Measurements from ENCODE around the gene REELD1. TPM values are rescaled to one million over a fixed set of nuclear protein-coding genes. Genes with fewer than 3 reads are reported as not detected.

The REELD1 gene
- total and polyA plus RNA-seq, 5 donors from 2014 or later, result not detected

GRCh38 chr4:146269228-146269653 lies 54.9 kb downstream of the REELD1 start:
- peaks cover 29% of the 10 kb centered on the region for H3K36me3 Mint-ChIP-seq
- Histone ChIP-seq H3K4me1 (ENCODE audit: control insufficient read depth, insufficient read depth, low read length, poor library complexity, severe bottlenecking) (no peaks in the 10 kb centered on the region), H3K36me3 (ENCODE audit: control insufficient read depth, insufficient read depth, low read length) (no peaks in the 10 kb centered on the region), H3K9me3 (ENCODE audit: control insufficient read depth in 2 of 2, low read length in 2 of 2) (no peaks in the 10 kb centered on the region), H3K4me3 (ENCODE audit: low read depth, low read length) (no peak overlapping the region), H3K27ac (ENCODE audit: insufficient read depth, low read length, poor library complexity, severe bottlenecking) (no peak overlapping the region), H3K27me3 (ENCODE audit: control insufficient read depth, insufficient read depth, low read length) (no peaks in the 10 kb centered on the region)
- peak overlapping the region in 1 of 3 donors; percentile 6 for H3K27ac Mint-ChIP-seq
- H3K4me1 Mint-ChIP-seq, result peaks cover 0 to 5% (median 0%) of the 10 kb centered on the region in 4 donors
- DNase-seq (no peak), ATAC-seq (ENCODE audit: low read depth in 2 of 2) (no peak)
- H3K4me3 Mint-ChIP-seq, result no peak overlapping the region
- H3K9me3 Mint-ChIP-seq, result peaks cover 0 to 1% (median 0%) of the 10 kb centered on the region in 7 donors
- no peaks in the 10 kb centered on the region for H3K27me3 Mint-ChIP-seq

GRCh38 chr4:146271466-146271865 lies 57.1 kb downstream of the REELD1 start:
- Mint-ChIP-seq H3K4me1 (peaks cover 0 to 5% (median 0%) of the 10 kb centered on the region in 4 donors), H3K4me3 (no peak overlapping the region), H3K27me3 (no peaks in the 10 kb centered on the region), H3K9me3 (no peaks in the 10 kb centered on the region), H3K36me3 (peaks cover 15% of the 10 kb centered on the region), H3K27ac (no peak overlapping the region)
- Histone ChIP-seq H3K27ac (ENCODE audit: insufficient read depth, low read length, poor library complexity, severe bottlenecking) (no peak overlapping the region), H3K4me3 (ENCODE audit: low read depth, low read length) (no peak overlapping the region), H3K4me1 (ENCODE audit: control insufficient read depth, insufficient read depth, low read length, poor library complexity, severe bottlenecking) (no peaks in the 10 kb centered on the region), H3K27me3 (ENCODE audit: control insufficient read depth, insufficient read depth, low read length) (no peaks in the 10 kb centered on the region), H3K9me3 (ENCODE audit: control insufficient read depth in 2 of 2, low read length in 2 of 2) (no peaks in the 10 kb centered on the region), H3K36me3 (ENCODE audit: control insufficient read depth, insufficient read depth, low read length) (no peaks in the 10 kb centered on the region)
- ATAC-seq (ENCODE audit: low read depth in 2 of 2), result no peak
- no peak for DNase-seq

- H3K36me3 Mint-ChIP-seq, result peaks cover 23% of the 10 kb centered on the region
- H3K27ac ChIP-seq (ENCODE audit: insufficient read depth, low read length, poor library complexity, severe bottlenecking), result no peak overlapping the region
- H3K4me1 Mint-ChIP-seq, result peaks cover 0 to 5% (median 0%) of the 10 kb centered on the region in 4 donors
- no peaks in the 10 kb centered on the region for H3K27me3 Mint-ChIP-seq
- H3K4me3 ChIP-seq (ENCODE audit: low read depth, low read length), result no peak overlapping the region
- H3K4me3 Mint-ChIP-seq, result no peak overlapping the region
- no peaks in the 10 kb centered on the region for H3K36me3 ChIP-seq (ENCODE audit: control insufficient read depth, insufficient read depth, low read length)
- no peak overlapping the region for H3K27ac Mint-ChIP-seq
- no peaks in the 10 kb centered on the region for H3K4me1 ChIP-seq (ENCODE audit: control insufficient read depth, insufficient read depth, low read length, poor library complexity, severe bottlenecking)
- ATAC-seq (ENCODE audit: low read depth in 2 of 2), result no peak
- H3K9me3 ChIP-seq (ENCODE audit: control insufficient read depth in 2 of 2, low read length in 2 of 2), result no peaks in the 10 kb centered on the region
- DNase-seq, result no peak
- no peaks in the 10 kb centered on the region for H3K27me3 ChIP-seq (ENCODE audit: control insufficient read depth, insufficient read depth, low read length)
- no peaks in the 10 kb centered on the region for H3K9me3 Mint-ChIP-seq
Observed at GRCh38 chr4:146273204-146273901, 59.0 kb downstream of the REELD1 start.

DNA sequence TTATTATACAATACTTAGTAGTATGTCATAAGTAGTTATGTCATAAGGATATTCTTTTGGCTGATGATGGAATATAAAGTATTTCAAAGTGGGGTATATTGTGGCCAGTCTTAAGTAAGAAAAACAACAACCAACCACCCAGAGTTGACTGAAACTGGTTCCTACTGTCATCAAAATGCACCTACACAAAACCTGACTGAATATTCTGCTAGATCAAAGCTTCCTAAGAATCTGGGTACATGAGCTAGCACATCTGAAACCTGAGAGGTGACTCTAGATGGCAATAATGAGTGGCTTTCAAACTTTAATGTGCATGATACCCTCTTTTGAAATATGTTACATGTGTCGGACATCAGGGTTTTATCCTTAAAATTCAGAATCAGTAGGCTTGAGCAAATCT lies 60.4 kb downstream of the REELD1 start:
- peaks cover 29% of the 10 kb centered on the region for H3K36me3 Mint-ChIP-seq
- H3K27ac Mint-ChIP-seq, result no peak overlapping the region
- H3K9me3 Mint-ChIP-seq, result no peaks in the 10 kb centered on the region
- DNase-seq, result no peak
- Histone ChIP-seq H3K4me1 (ENCODE audit: control insufficient read depth, insufficient read depth, low read length, poor library complexity, severe bottlenecking) (no peaks in the 10 kb centered on the region), H3K9me3 (ENCODE audit: control insufficient read depth in 2 of 2, low read length in 2 of 2) (no peaks in the 10 kb centered on the region), H3K27me3 (ENCODE audit: control insufficient read depth, insufficient read depth, low read length) (no peaks in the 10 kb centered on the region), H3K36me3 (ENCODE audit: control insufficient read depth, insufficient read depth, low read length) (no peaks in the 10 kb centered on the region), H3K27ac (ENCODE audit: insufficient read depth, low read length, poor library complexity, severe bottlenecking) (no peak overlapping the region), H3K4me3 (ENCODE audit: low read depth, low read length) (no peak overlapping the region)
- no peak for ATAC-seq (ENCODE audit: low read depth in 2 of 2)
- peaks cover 0 to 5% (median 0%) of the 10 kb centered on the region in 4 donors for H3K4me1 Mint-ChIP-seq
- H3K27me3 Mint-ChIP-seq, result no peaks in the 10 kb centered on the region
- no peak overlapping the region for H3K4me3 Mint-ChIP-seq

DNA sequence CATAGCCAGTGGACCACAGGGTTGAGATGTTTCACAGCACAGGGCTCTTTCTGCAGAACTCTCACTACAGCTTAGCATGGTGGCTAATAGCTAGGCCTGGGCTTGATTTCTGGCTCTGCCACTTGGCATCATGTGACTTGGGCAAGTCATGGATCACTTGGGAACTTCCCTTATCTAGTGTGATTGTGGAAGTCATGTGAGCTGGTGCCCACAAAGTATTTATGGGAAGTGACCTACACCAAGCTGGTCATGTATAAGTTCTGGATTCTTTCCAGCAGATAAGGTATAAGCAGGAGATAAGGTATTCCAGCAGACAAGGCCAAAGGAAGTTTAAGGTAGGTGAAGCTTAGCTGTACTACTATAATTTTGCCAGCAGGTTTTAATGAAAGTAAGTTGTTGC lies 61.0 kb downstream of the REELD1 start:
- Mint-ChIP-seq H3K36me3 (peaks cover 25% of the 10 kb centered on the region), H3K27me3 (no peaks in the 10 kb centered on the region), H3K9me3 (no peaks in the 10 kb centered on the region), H3K27ac (no peak overlapping the region), H3K4me1 (peaks cover 0 to 5% (median 0%) of the 10 kb centered on the region in 4 donors), H3K4me3 (no peak overlapping the region)
- Histone ChIP-seq H3K9me3 (ENCODE audit: control insufficient read depth in 2 of 2, low read length in 2 of 2) (no peaks in the 10 kb centered on the region), H3K36me3 (ENCODE audit: control insufficient read depth, insufficient read depth, low read length) (no peaks in the 10 kb centered on the region), H3K27ac (ENCODE audit: insufficient read depth, low read length, poor library complexity, severe bottlenecking) (no peak overlapping the region), H3K4me3 (ENCODE audit: low read depth, low read length) (no peak overlapping the region), H3K4me1 (ENCODE audit: control insufficient read depth, insufficient read depth, low read length, poor library complexity, severe bottlenecking) (no peaks in the 10 kb centered on the region), H3K27me3 (ENCODE audit: control insufficient read depth, insufficient read depth, low read length) (no peaks in the 10 kb centered on the region)
- ATAC-seq (ENCODE audit: low read depth in 2 of 2) (no peak), DNase-seq (no peak)

- no peak overlapping the region for H3K4me3 Mint-ChIP-seq
- DNase-seq, result no peak
- no peaks in the 10 kb centered on the region for H3K27me3 Mint-ChIP-seq
- H3K4me1 Mint-ChIP-seq, result no peaks in the 10 kb centered on the region
- H3K36me3 Mint-ChIP-seq, result peaks cover 28% of the 10 kb centered on the region
- H3K9me3 Mint-ChIP-seq, result no peaks in the 10 kb centered on the region
- no peak overlapping the region for H3K27ac Mint-ChIP-seq
- no peaks in the 10 kb centered on the region for H3K36me3 ChIP-seq (ENCODE audit: control insufficient read depth, insufficient read depth, low read length)
- H3K27me3 ChIP-seq (ENCODE audit: control insufficient read depth, insufficient read depth, low read length), result no peaks in the 10 kb centered on the region
- H3K4me1 ChIP-seq (ENCODE audit: control insufficient read depth, insufficient read depth, low read length, poor library complexity, severe bottlenecking), result no peaks in the 10 kb centered on the region
- no peak overlapping the region for H3K4me3 ChIP-seq (ENCODE audit: low read depth, low read length)
- H3K9me3 ChIP-seq (ENCODE audit: control insufficient read depth in 2 of 2, low read length in 2 of 2), result no peaks in the 10 kb centered on the region
- ATAC-seq (ENCODE audit: low read depth in 2 of 2), result no peak
- no peak overlapping the region for H3K27ac ChIP-seq (ENCODE audit: insufficient read depth, low read length, poor library complexity, severe bottlenecking)
Observed at GRCh38 chr4:146278986-146279385, 64.6 kb downstream of the REELD1 start.

Other genes starting within 250 kb of the REELD1 start
- gene LSM6, start 38.8 kb upstream of the REELD1 start, total RNA-seq, result 16.8 TPM
- 10 to 100 TPM; 64.3 to 80.9 (median 70.9) TPM for gene LSM6, start 38.8 kb upstream of the REELD1 start, polyA plus RNA-seq

Data from CD4-positive, CD25-positive, alpha-beta regulatory T cell (primary cell).